ENCODE data around the gene MAP2. TPM values are rescaled to one million over a fixed set of nuclear protein-coding genes. Genes with fewer than 3 reads are reported as not detected.
"Not testable (repeated sequence)": the region's sequence is repeated elsewhere in the genome, so short reads cannot be mapped to it uniquely, and the experiment has no call there.

Gene MAP2
- total RNA-seq, 1 donor from 2014 or later = 0.05 TPM

- intact Hi-C loops (cut with micrococcal nuclease) = no loop called here
Measured at GRCh38 chr2:209472112-209472832, 48.4 kb downstream of the MAP2 start.

GRCh38 chr2:209472871-209473270 lies 49.0 kb downstream of the MAP2 start:
- intact Hi-C loops (cut with micrococcal nuclease) = no loop called here

- intact Hi-C loops (cut with micrococcal nuclease) = no loop called here
Measured at GRCh38 chr2:209473930-209474419, 50.1 kb downstream of the MAP2 start.

GRCh38 chr2:209474960-209475359 lies 51.1 kb downstream of the MAP2 start:
- intact Hi-C loops (cut with micrococcal nuclease) = no loop called here

- intact Hi-C loops (cut with micrococcal nuclease) = no loop called here
Measured at GRCh38 chr2:209476367-209477208, 52.7 kb downstream of the MAP2 start.

GRCh38 chr2:209492296-209492695 lies 68.4 kb downstream of the MAP2 start:
- intact Hi-C loops (cut with micrococcal nuclease) = not testable (repeated sequence)

GRCh38 chr2:209495068-209495620 lies 71.3 kb downstream of the MAP2 start:
- intact Hi-C loops (cut with micrococcal nuclease) = not testable (repeated sequence)

GRCh38 chr2:209495855-209496585 lies 72.2 kb downstream of the MAP2 start:
- intact Hi-C loops (cut with micrococcal nuclease) = no loop called here

- intact Hi-C loops (cut with micrococcal nuclease) = no loop called here
Measured at GRCh38 chr2:209496586-209496982, 72.7 kb downstream of the MAP2 start.

- intact Hi-C loops (cut with micrococcal nuclease) = no loop called here
Measured at GRCh38 chr2:209498614-209499013, 74.8 kb downstream of the MAP2 start.

- intact Hi-C loops (cut with micrococcal nuclease) = no loop called here
Measured at GRCh38 chr2:209499069-209499468, 75.2 kb downstream of the MAP2 start.

GRCh38 chr2:209501579-209501978 lies 77.7 kb downstream of the MAP2 start:
- intact Hi-C loops (cut with micrococcal nuclease) = no loop called here

GRCh38 chr2:209505410-209505809 lies 81.6 kb downstream of the MAP2 start:
- intact Hi-C loops (cut with micrococcal nuclease) = no loop called here

GRCh38 chr2:209508255-209508654 lies 84.4 kb downstream of the MAP2 start:
- intact Hi-C loops (cut with micrococcal nuclease) = no loop called here

- intact Hi-C loops (cut with micrococcal nuclease) = no loop called here
Measured at GRCh38 chr2:209511637-209512036, 87.8 kb downstream of the MAP2 start.

GRCh38 chr2:209512971-209513370 lies 89.1 kb downstream of the MAP2 start:
- intact Hi-C loops (cut with micrococcal nuclease) = no loop called here

- intact Hi-C loops (cut with micrococcal nuclease) = no loop called here
Measured at GRCh38 chr2:209517436-209517835, 93.6 kb downstream of the MAP2 start.

GRCh38 chr2:209519271-209519670 lies 95.4 kb downstream of the MAP2 start:
- intact Hi-C loops (cut with micrococcal nuclease) = no loop called here

GRCh38 chr2:209519906-209520305 lies 96.1 kb downstream of the MAP2 start:
- intact Hi-C loops (cut with micrococcal nuclease) = no loop called here

- intact Hi-C loops (cut with micrococcal nuclease) = no loop called here
Measured at GRCh38 chr2:209523041-209523740, 99.3 kb downstream of the MAP2 start.

- intact Hi-C loops (cut with micrococcal nuclease) = no loop called here
Measured at GRCh38 chr2:209523867-209524266, 100.0 kb downstream of the MAP2 start.

Measured in T-helper 2 cell treated with Interferon-gamma antibody and Interleukin-4, amounts not matched to agents 100 ng/mL and 5 ng/mL, for 36 hours (primary cell).